CD4-positive, alpha-beta T cell treated with Interleukin-12 subunit alpha and Interleukin-12 subunit beta, for 1 hour (primary cell): ENCODE data around the gene C11orf97.
"Not testable (repeated sequence)": the region's sequence is repeated elsewhere in the genome, so short reads cannot be mapped to it uniquely, and the experiment has no call there.

ENCODE experiments used
- DNase-seq: peaks from one replicate; pipeline ENCODE4 v3.0.0-alpha.2; 2020

Gene C11orf97

GRCh38 chr11:94558468-94558867 is 46.2 kb downstream of the C11orf97 start:
- DNase-seq: no peak

GRCh38 chr11:94558932-94559331 is 46.7 kb downstream of the C11orf97 start:
- no peak for DNase-seq

GRCh38 chr11:94559361-94559760 is 47.1 kb downstream of the C11orf97 start:
- DNase-seq: no peak

- no peak for DNase-seq
Measured at GRCh38 chr11:94560834-94561233, 48.6 kb downstream of the C11orf97 start.

GRCh38 chr11:94563176-94563847 is 51.1 kb downstream of the C11orf97 start:
- no peak for DNase-seq

- no peak for DNase-seq
Measured at GRCh38 chr11:94563848-94564467, 51.7 kb downstream of the C11orf97 start.

GRCh38 chr11:94567181-94567670 is 55.0 kb downstream of the C11orf97 start, which contains the start of gene PIWIL4:
PIWIL4 (plus strand) TSS chr11:94567368; CDS start chr11:94567519, 151 bp downstream.
- no peak for DNase-seq

- DNase-seq: no peak
Measured at GRCh38 chr11:94568200-94568599, 55.9 kb downstream of the C11orf97 start.

- DNase-seq: no peak
Measured at GRCh38 chr11:94568717-94569116, 56.5 kb downstream of the C11orf97 start.

- DNase-seq: not testable (repeated sequence)
Measured at GRCh38 chr11:94572975-94573374, 60.7 kb downstream of the C11orf97 start.

GRCh38 chr11:94574193-94574961 is 62.1 kb downstream of the C11orf97 start:
- no peak for DNase-seq

GRCh38 chr11:94576306-94576705 is 64.0 kb downstream of the C11orf97 start:
- DNase-seq: no peak

- DNase-seq: no peak
Measured at GRCh38 chr11:94577841-94578240, 65.6 kb downstream of the C11orf97 start.
